OCI-LY3 (cell line): ENCODE data around the gene RAMP1.

Experiments
- H2AFZ ChIP-seq: fragments of 200-600, 300-600 bp; shearing (Covaris generic); 2 replicates; pipeline ENCODE4 v1.6.0; 2014; ENCODE audit warnings: antibody characterized with exemption, low read depth, low read length
- H3K27ac ChIP-seq: fragments of 200-600, 300-600 bp; sonication (generic); 2 replicates; pipeline ENCODE4 v1.5.1; 2014; ENCODE audit warnings: mild to moderate bottlenecking, low read length, moderate library complexity, mixed read lengths
- H3K27me3 ChIP-seq: fragments of 200-600, 300-600 bp; sonication (generic); 2 replicates; pipeline ENCODE4 v1.6.1; 2014; ENCODE audit warnings: low read depth, low read length, mixed read lengths
- H3K36me3 ChIP-seq: fragments of 200-600, 300-600 bp; sonication (generic); replicated peaks from 2 replicates; pipeline ENCODE3; 2014; ENCODE audit warnings: low read depth, low read length, mixed read lengths
- H3K4me1 ChIP-seq: fragments of 300-600, 200-600 bp; sonication (generic); 2 replicates; pipeline ENCODE4 v1.6.1; 2014; ENCODE audit warnings: low read length, mixed read lengths
- H3K4me2 ChIP-seq: fragments of 200-600, 300-600 bp; sonication (generic); 2 replicates; pipeline ENCODE4 v1.6.1; 2014; ENCODE audit warnings: low read length, mixed read lengths
- H3K4me3 ChIP-seq: fragments of 300-600, 200-600 bp; sonication (generic); 2 replicates; pipeline ENCODE4 v1.5.1; 2014; ENCODE audit warnings: antibody characterized with exemption, mild to moderate bottlenecking, low read length, moderate library complexity
- H3K79me2 ChIP-seq: fragments of 300-600, 200-600 bp; shearing (Covaris generic); 2 replicates; pipeline ENCODE4 v1.6.1; 2014; ENCODE audit warnings: mild to moderate bottlenecking, low read length, mixed read lengths
- H3K9ac ChIP-seq: fragments of 300-600, 200-600 bp; shearing (Covaris generic); 2 replicates; pipeline ENCODE4 v1.6.0; 2014; ENCODE audit warnings: mild to moderate bottlenecking, low read length, moderate library complexity
- H3K9me3 ChIP-seq: fragments of 200-600, 300-600 bp; shearing (Covaris generic); 2 replicates; pipeline ENCODE4 v1.6.1; 2014; ENCODE audit warnings: low read length, mixed read lengths; ENCODE audit not compliant: insufficient read depth
- H4K20me1 ChIP-seq: fragments of 200-600, 300-600 bp; sonication (generic); 2 replicates; pipeline ENCODE4 v1.6.1; 2016; ENCODE audit warnings: low read length, mixed read lengths; ENCODE audit not compliant: insufficient read depth
- CTCF ChIP-seq: fragments of 200-600, 300-600 bp; sonication (generic); IDR thresholded peaks from 2 replicates; pipeline ENCODE4 v1.5.1; 2014; ENCODE audit warnings: antibody characterized with exemption, low read length, low read depth
- EZH2phosphoT487 ChIP-seq: fragments of 200-600 bp; shearing (Covaris generic); IDR thresholded peaks from 2 replicates; pipeline ENCODE4 v1.6.1; 2018; ENCODE audit warnings: antibody characterized with exemption, mixed run types, low read depth

RAMP1 gene

GRCh38 chr2:237876951-237877491 is 17.6 kb downstream of the RAMP1 start:
- Histone ChIP-seq H3K27me3 (no peaks in the 10 kb centered on the region), H4K20me1 (no peaks in the 10 kb centered on the region), H3K4me2 (no peak overlapping the region), H3K79me2 (no peaks in the 10 kb centered on the region), H2AFZ (no peak overlapping the region), H3K9me3 (no peaks in the 10 kb centered on the region), H3K27ac (no peak overlapping the region), H3K4me3 (no peak overlapping the region), H3K4me1 (peaks cover 8% of the 10 kb centered on the region), H3K36me3 (no peaks in the 10 kb centered on the region), H3K9ac (no peak overlapping the region)
- TF ChIP-seq CTCF: no peak

- Histone ChIP-seq H3K27me3 (no peaks in the 10 kb centered on the region), H4K20me1 (no peaks in the 10 kb centered on the region), H3K9me3 (no peaks in the 10 kb centered on the region), H3K4me3 (no peak overlapping the region), H3K27ac (no peak overlapping the region), H3K36me3 (no peaks in the 10 kb centered on the region), H3K79me2 (no peaks in the 10 kb centered on the region), H3K9ac (no peak overlapping the region), H3K4me2 (no peak overlapping the region), H3K4me1 (peaks cover 3% of the 10 kb centered on the region; the same call in 1 of the 2 replicates), H2AFZ (no peak overlapping the region)
- TF ChIP-seq EZH2phosphoT487: no peak
- no peak for TF ChIP-seq CTCF
Observed at GRCh38 chr2:237877576-237878307, 18.3 kb downstream of the RAMP1 start.

GRCh38 chr2:237878321-237879057 is 19.1 kb downstream of the RAMP1 start:
- Histone ChIP-seq H3K4me3 (no peak overlapping the region), H3K79me2 (no peaks in the 10 kb centered on the region)

More at GRCh38 chr2:237878321-237879057, 19.1 kb downstream of the RAMP1 start:
- no peak overlapping the region for H2AFZ ChIP-seq
- no peak overlapping the region for H3K4me2 ChIP-seq
- TF ChIP-seq EZH2phosphoT487 (no peak), CTCF (no peak)
- H3K27me3 ChIP-seq: no peaks in the 10 kb centered on the region
- no peaks in the 10 kb centered on the region for H3K9me3 ChIP-seq
- no peak overlapping the region for H3K27ac ChIP-seq
- no peaks in the 10 kb centered on the region for H3K4me1 ChIP-seq
- no peak overlapping the region for H3K9ac ChIP-seq
- no peaks in the 10 kb centered on the region for H3K36me3 ChIP-seq
- H4K20me1 ChIP-seq: no peaks in the 10 kb centered on the region
